Measurements from ENCODE around the gene CDK15.

Gene CDK15

GRCh38 chr2:201786471-201786870 lies 19.9 kb upstream of the CDK15 start:
- Histone ChIP-seq H3K4me3 (ENCODE audit: low read depth, low read length) (no peak overlapping the region), H3K79me2 (no peaks in the 10 kb centered on the region), H3K27ac (no peak overlapping the region), H3K36me3 (ENCODE audit: control insufficient read depth, insufficient read depth, low read length) (no peaks in the 10 kb centered on the region), H3K9me3 (ENCODE audit: control insufficient read depth, low read length) (no peaks in the 10 kb centered on the region), H2AFZ (no peak overlapping the region), H3K9ac (no peak overlapping the region), H3K4me2 (ENCODE audit: low read length) (no peak overlapping the region), H3K4me1 (no peaks in the 10 kb centered on the region), H3K27me3 (ENCODE audit: control insufficient read depth, insufficient read depth, low read length) (no peaks in the 10 kb centered on the region)
- TF ChIP-seq CTCF (IDR thresholded peaks at IDR 0.05) = no peak

- Histone ChIP-seq H3K4me3 (ENCODE audit: low read depth, low read length) (no peak overlapping the region), H3K36me3 (ENCODE audit: control insufficient read depth, insufficient read depth, low read length) (no peaks in the 10 kb centered on the region), H3K4me2 (ENCODE audit: low read length) (no peak overlapping the region), H3K9me3 (ENCODE audit: control insufficient read depth, low read length) (no peaks in the 10 kb centered on the region), H3K9ac (no peak overlapping the region), H3K79me2 (no peaks in the 10 kb centered on the region), H2AFZ (no peak overlapping the region), H3K27me3 (ENCODE audit: control insufficient read depth, insufficient read depth, low read length) (no peaks in the 10 kb centered on the region), H3K27ac (no peak overlapping the region), H3K4me1 (no peaks in the 10 kb centered on the region)
- TF ChIP-seq CTCF (IDR thresholded peaks at IDR 0.05) = no peak
Measured at GRCh38 chr2:201788371-201788770, 18.0 kb upstream of the CDK15 start.

GRCh38 chr2:201789395-201789794 lies 16.9 kb upstream of the CDK15 start:
- H3K9ac ChIP-seq = no peak overlapping the region
- H3K4me2 ChIP-seq (ENCODE audit: low read length) = no peak overlapping the region
- H3K36me3 ChIP-seq (ENCODE audit: control insufficient read depth, insufficient read depth, low read length) = no peaks in the 10 kb centered on the region
- H3K27me3 ChIP-seq (ENCODE audit: control insufficient read depth, insufficient read depth, low read length) = no peaks in the 10 kb centered on the region
- no peaks in the 10 kb centered on the region for H3K4me1 ChIP-seq
- no peaks in the 10 kb centered on the region for H3K79me2 ChIP-seq
- H2AFZ ChIP-seq = no peak overlapping the region
- no peaks in the 10 kb centered on the region for H3K9me3 ChIP-seq (ENCODE audit: control insufficient read depth, low read length)
- H3K27ac ChIP-seq = no peak overlapping the region
- no peak overlapping the region for H3K4me3 ChIP-seq (ENCODE audit: low read depth, low read length)
- no peak for TF ChIP-seq CTCF (IDR thresholded peaks at IDR 0.05)

GRCh38 chr2:201790291-201790690 lies 16.0 kb upstream of the CDK15 start:
- no peak for TF ChIP-seq CTCF (IDR thresholded peaks at IDR 0.05)
- Histone ChIP-seq H2AFZ (no peak overlapping the region), H3K4me2 (ENCODE audit: low read length) (no peak overlapping the region), H3K27ac (no peak overlapping the region), H3K27me3 (ENCODE audit: control insufficient read depth, insufficient read depth, low read length) (no peaks in the 10 kb centered on the region), H3K9ac (no peak overlapping the region), H3K9me3 (ENCODE audit: control insufficient read depth, low read length) (no peaks in the 10 kb centered on the region), H3K4me3 (ENCODE audit: low read depth, low read length) (no peak overlapping the region), H3K79me2 (no peaks in the 10 kb centered on the region), H3K36me3 (ENCODE audit: control insufficient read depth, insufficient read depth, low read length) (no peaks in the 10 kb centered on the region), H3K4me1 (no peaks in the 10 kb centered on the region)

GRCh38 chr2:201790989-201791388 lies 15.3 kb upstream of the CDK15 start:
- Histone ChIP-seq H3K36me3 (ENCODE audit: control insufficient read depth, insufficient read depth, low read length) (no peaks in the 10 kb centered on the region), H3K79me2 (no peaks in the 10 kb centered on the region), H3K4me3 (ENCODE audit: low read depth, low read length) (no peak overlapping the region), H2AFZ (no peak overlapping the region), H3K9ac (no peak overlapping the region), H3K9me3 (ENCODE audit: control insufficient read depth, low read length) (no peaks in the 10 kb centered on the region), H3K4me1 (no peaks in the 10 kb centered on the region), H3K27me3 (ENCODE audit: control insufficient read depth, insufficient read depth, low read length) (no peaks in the 10 kb centered on the region), H3K4me2 (ENCODE audit: low read length) (no peak overlapping the region), H3K27ac (no peak overlapping the region)
- no peak for TF ChIP-seq CTCF (IDR thresholded peaks at IDR 0.05)

Measured in parathyroid adenoma (tissue), 2 donors.